AG09319 (cell line): ENCODE results near the gene TAB2.
"Not testable (repeated sequence)": the region's sequence is repeated elsewhere in the genome, so short reads cannot be mapped to it uniquely, and the experiment has no call there.

Source experiments
- DNase-seq: peaks from one replicate; pipeline ENCODE4 v3.0.0-alpha.2; 2010; ENCODE audit warnings: low read depth; ENCODE audit errors: extremely low read depth
- TF ChIP-seq, protein P1 (sequence below): IDR thresholded peaks from 2 replicates; pipeline ENCODE4 v1.5.1; 2011; ENCODE audit warnings: low read depth, mild to moderate bottlenecking, inconsistent platforms, low read length, moderate library complexity

TAB2 gene

DNA sequence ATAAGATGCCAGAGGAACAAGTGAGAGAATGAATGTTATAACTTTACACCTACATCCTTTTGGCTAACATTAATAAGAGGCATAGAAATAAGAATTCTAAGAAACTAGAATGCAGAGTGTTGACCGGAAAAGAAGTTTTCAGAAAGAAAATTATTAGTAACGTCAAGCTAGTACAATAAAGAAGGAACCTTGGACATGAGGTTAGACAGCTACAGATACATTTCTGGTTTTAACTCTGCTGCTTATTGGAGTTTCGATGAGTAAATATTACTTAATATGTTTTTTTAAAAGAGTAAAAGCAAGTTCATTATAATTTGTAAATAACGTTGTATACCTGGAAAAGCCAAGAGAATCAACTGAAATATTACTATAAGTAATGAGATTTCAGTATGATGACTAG lies 22.7 kb downstream of the TAB2 start:
- DNase-seq = no peak
- TF ChIP-seq, protein P1, sequence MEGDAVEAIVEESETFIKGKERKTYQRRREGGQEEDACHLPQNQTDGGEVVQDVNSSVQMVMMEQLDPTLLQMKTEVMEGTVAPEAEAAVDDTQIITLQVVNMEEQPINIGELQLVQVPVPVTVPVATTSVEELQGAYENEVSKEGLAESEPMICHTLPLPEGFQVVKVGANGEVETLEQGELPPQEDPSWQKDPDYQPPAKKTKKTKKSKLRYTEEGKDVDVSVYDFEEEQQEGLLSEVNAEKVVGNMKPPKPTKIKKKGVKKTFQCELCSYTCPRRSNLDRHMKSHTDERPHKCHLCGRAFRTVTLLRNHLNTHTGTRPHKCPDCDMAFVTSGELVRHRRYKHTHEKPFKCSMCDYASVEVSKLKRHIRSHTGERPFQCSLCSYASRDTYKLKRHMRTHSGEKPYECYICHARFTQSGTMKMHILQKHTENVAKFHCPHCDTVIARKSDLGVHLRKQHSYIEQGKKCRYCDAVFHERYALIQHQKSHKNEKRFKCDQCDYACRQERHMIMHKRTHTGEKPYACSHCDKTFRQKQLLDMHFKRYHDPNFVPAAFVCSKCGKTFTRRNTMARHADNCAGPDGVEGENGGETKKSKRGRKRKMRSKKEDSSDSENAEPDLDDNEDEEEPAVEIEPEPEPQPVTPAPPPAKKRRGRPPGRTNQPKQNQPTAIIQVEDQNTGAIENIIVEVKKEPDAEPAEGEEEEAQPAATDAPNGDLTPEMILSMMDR = no peak

GRCh38 chr6:149342525-149342924 lies 25.0 kb downstream of the TAB2 start:
- DNase-seq = no peak
- TF ChIP-seq, protein P1 = no peak

DNA sequence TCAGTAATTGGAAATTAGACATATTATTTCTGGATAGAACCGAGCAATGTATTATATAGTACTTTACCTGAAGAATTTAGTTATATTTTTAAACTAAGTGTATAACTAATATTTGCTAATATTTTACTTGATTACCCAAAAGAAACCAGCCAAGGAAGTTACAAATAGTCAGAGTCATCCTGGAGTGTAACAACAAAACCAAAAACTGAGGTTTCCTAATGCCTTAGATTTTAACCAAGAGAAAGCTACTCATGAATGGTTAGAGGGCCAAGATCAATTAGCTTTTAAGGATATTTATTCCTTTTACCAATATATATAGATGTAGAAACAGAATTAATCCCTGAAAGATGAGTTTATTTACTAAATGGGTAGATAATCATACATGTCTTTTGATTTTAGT lies 26.0 kb downstream of the TAB2 start:
- no peak for DNase-seq
- TF ChIP-seq, protein P1 = no peak

GRCh38 chr6:149346078-149346477 lies 28.6 kb downstream of the TAB2 start:
- TF ChIP-seq, protein P1 = no peak
- no peak for DNase-seq

- DNase-seq = no peak
- TF ChIP-seq, protein P1 = no peak
Measured at GRCh38 chr6:149347067-149347466, 29.6 kb downstream of the TAB2 start.

GRCh38 chr6:149349279-149349678 lies 31.8 kb downstream of the TAB2 start:
- not testable (repeated sequence) for DNase-seq

DNA sequence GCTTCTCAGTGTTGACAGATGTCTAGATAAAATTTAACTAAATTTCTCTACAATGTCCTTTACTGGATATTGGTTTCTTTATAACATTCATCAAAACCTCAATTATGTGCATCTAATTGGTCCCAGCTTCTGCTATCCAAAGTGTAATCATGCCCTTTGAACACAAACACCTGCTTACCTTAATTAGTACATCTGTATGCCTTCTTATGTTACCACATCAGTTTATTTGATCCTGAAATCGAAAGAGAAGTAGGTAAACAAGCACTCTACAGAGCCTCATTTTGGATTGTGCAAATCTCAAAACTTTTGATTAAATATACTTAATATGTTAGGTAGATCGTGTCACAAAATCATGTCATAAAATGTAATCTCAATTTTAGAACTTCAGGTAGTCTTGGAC lies 36.5 kb downstream of the TAB2 start:
- no peak for DNase-seq
- TF ChIP-seq, protein P1 = no peak

DNA sequence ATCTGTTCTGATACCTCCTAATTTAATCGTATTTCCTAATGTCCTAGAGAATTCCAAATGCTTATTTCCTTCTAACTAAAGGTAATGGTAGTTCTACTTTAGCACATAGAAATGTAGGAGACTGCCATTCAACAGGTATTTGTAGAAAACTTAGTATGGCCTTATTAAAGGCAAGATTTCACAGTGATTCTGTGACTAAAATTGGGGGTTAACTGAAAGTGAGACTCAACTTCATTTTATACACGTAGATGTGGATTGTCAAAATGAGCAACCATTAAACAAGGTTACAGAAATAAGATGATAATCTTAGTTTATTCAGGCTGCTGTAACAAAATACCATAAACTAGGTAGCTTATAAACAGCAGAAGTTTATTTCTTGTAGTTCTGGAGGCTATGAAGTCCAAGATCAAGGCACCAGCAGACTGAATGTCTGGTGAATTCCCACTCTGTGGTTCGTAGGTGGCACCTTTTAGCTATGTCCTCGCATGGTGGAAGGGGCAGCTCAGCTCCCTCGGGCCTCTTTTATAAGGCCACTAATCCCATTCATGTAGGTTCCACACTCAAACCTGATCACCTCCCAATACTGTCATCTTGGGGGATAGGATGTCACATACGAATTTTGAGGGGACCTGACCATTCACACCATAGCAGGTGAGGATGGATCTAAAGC lies 38.7 kb downstream of the TAB2 start:
- no peak for DNase-seq
- TF ChIP-seq, protein P1 = no peak
